Measurements from ENCODE around the gene MARVELD2. TPM values are rescaled to one million over a fixed set of nuclear protein-coding genes. Genes with fewer than 3 reads are reported as not detected.

The MARVELD2 gene
- total and polyA plus RNA-seq, 2 donors (not counting 1 experiment from before 2014, with no cell fraction given) = 0.19 to 0.94 TPM

GRCh38 chr5:69416699-69417098, 1.8 kb downstream of the MARVELD2 start:
- Histone ChIP-seq H3K4me3 (ENCODE audit: control extremely low read depth in 1 of 5, extremely low read depth in 1 of 5, insufficient read depth in 1 of 5, low read depth in 2 of 5, low read length in 4 of 5) (no peak overlapping the region), H3K36me3 (replicated peaks in 1 of 2; ENCODE audit: control extremely low read depth in 1 of 2, control insufficient read depth in 1 of 2, extremely low read depth in 1 of 2, insufficient read depth in 2 of 2, low read length in 1 of 2) (peaks cover 0 to 1% of the 10 kb centered on the region in 2 experiments), H3K9ac (ENCODE audit: low read length) (no peak overlapping the region), H3K27ac (ENCODE audit: low read length in 2 of 2) (no peak overlapping the region), H3K4me1 (ENCODE audit: control insufficient read depth in 2 of 2, insufficient read depth in 2 of 2, low read length in 2 of 2) (peaks cover 5 to 9% of the 10 kb centered on the region in 2 donors), H3K79me2 (ENCODE audit: control insufficient read depth, insufficient read depth, low read length) (no peaks in the 10 kb centered on the region), H3K4me2 (replicated peaks; ENCODE audit: low read depth, low read length, poor library complexity, severe bottlenecking) (no peak overlapping the region), H2AFZ (ENCODE audit: insufficient read depth, low read depth, low read length, poor library complexity, severe bottlenecking) (no peak overlapping the region), H3K9me3 (ENCODE audit: control extremely low read depth in 1 of 3, control insufficient read depth in 2 of 3, insufficient read depth in 1 of 3, low read length in 2 of 3) (no peaks in the 10 kb centered on the region), H3K27me3 (replicated peaks in 1 of 4; ENCODE audit: control extremely low read depth in 1 of 4, control insufficient read depth in 3 of 4, insufficient read depth in 4 of 4, low read length in 3 of 4) (no peaks in the 10 kb centered on the region), H4K20me1 (ENCODE audit: control insufficient read depth, insufficient read depth, low read length, poor library complexity, severe bottlenecking) (no peaks in the 10 kb centered on the region)
- no peak for ATAC-seq (ENCODE audit: low read depth)
- CTCF ChIA-PET = no interaction called here
- Mint-ChIP-seq H3K27me3 (no peaks in the 10 kb centered on the region), H3K27ac (no peak overlapping the region), H3K9me3 (ENCODE audit: insufficient read depth) (no peaks in the 10 kb centered on the region), H3K4me1 (peaks cover 10% of the 10 kb centered on the region), H3K4me3 (peak overlapping the region; percentile 24)
- TF ChIP-seq CTCF (IDR thresholded peaks at IDR 0.05) = no peak
- no peak for TF ChIP-seq EZH2 (IDR thresholded peaks at IDR 0.05; ENCODE audit: borderline replicate concordance, insufficient read depth, low read depth, low read length, poor library complexity, severe bottlenecking)
- POLR2A ChIA-PET = no interaction called here
- intact Hi-C loops (cut with micrococcal nuclease) = no loop called here
- DNase-seq = no peak

DNA sequence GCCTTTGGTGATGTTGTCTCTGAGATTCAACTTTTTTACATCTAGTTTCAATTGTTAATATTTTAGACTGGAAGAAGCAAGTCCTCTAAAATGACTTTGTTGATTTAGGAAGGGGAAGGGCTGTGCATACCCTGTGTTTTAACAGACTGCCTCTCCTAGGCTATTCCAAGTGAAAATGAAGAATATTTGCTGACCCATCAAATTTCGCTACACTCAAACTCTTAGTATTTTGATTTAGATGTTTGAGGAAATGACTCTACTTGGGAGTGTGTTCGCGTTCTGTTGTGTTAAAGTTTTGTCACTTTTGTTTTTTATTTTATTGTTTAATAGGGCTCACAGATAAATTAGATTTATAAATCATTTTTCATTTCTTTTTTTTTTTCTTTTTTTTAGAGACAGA, 3.6 kb downstream of the MARVELD2 start:
- H3K9me3 Mint-ChIP-seq (ENCODE audit: insufficient read depth) = no peaks in the 10 kb centered on the region
- Histone ChIP-seq H3K4me3 (ENCODE audit: control extremely low read depth in 1 of 5, extremely low read depth in 1 of 5, insufficient read depth in 1 of 5, low read depth in 2 of 5, low read length in 4 of 5) (no peak overlapping the region), H3K27ac (ENCODE audit: low read length in 2 of 2) (no peak overlapping the region), H3K4me1 (ENCODE audit: control insufficient read depth in 2 of 2, insufficient read depth in 2 of 2, low read length in 2 of 2) (peaks cover 5 to 9% of the 10 kb centered on the region in 2 donors), H3K27me3 (replicated peaks in 1 of 4; ENCODE audit: control extremely low read depth in 1 of 4, control insufficient read depth in 3 of 4, insufficient read depth in 4 of 4, low read length in 3 of 4) (no peaks in the 10 kb centered on the region), H3K9me3 (ENCODE audit: control extremely low read depth in 1 of 3, control insufficient read depth in 2 of 3, insufficient read depth in 1 of 3, low read length in 2 of 3) (peaks cover 0 to 8% (median 0%) of the 10 kb centered on the region in 3 donors), H3K36me3 (replicated peaks in 1 of 2; ENCODE audit: control extremely low read depth in 1 of 2, control insufficient read depth in 1 of 2, extremely low read depth in 1 of 2, insufficient read depth in 2 of 2, low read length in 1 of 2) (no peaks in the 10 kb centered on the region), H2AFZ (ENCODE audit: insufficient read depth, low read depth, low read length, poor library complexity, severe bottlenecking) (no peak overlapping the region), H3K4me2 (replicated peaks; ENCODE audit: low read depth, low read length, poor library complexity, severe bottlenecking) (no peak overlapping the region), H4K20me1 (ENCODE audit: control insufficient read depth, insufficient read depth, low read length, poor library complexity, severe bottlenecking) (no peaks in the 10 kb centered on the region), H3K79me2 (ENCODE audit: control insufficient read depth, insufficient read depth, low read length) (no peaks in the 10 kb centered on the region), H3K9ac (ENCODE audit: low read length) (no peak overlapping the region)
- H3K4me1 Mint-ChIP-seq = peaks cover 10% of the 10 kb centered on the region
- ATAC-seq (ENCODE audit: low read depth) = no peak
- CTCF ChIA-PET = no interaction called here
- no peak overlapping the region for H3K4me3 Mint-ChIP-seq
- POLR2A ChIA-PET = no interaction called here
- WGBS (ENCODE audit: insufficient coverage) = no CpG with 5 or more reads among the region's 3 CpGs
- DNase-seq = no peak
- TF ChIP-seq EZH2 (IDR thresholded peaks at IDR 0.05; ENCODE audit: borderline replicate concordance, insufficient read depth, low read depth, low read length, poor library complexity, severe bottlenecking) (no peak), CTCF (IDR thresholded peaks at IDR 0.05) (no peak)
- no peak overlapping the region for H3K27ac Mint-ChIP-seq
- intact Hi-C loops (cut with micrococcal nuclease) = no loop called here
- H3K27me3 Mint-ChIP-seq = no peaks in the 10 kb centered on the region

All from B cell (primary cell).